HepG2 (cell line): ENCODE data around the gene CTNND1. TPM values are rescaled to one million over a fixed set of nuclear protein-coding genes. Genes with fewer than 3 reads are reported as not detected.
A peak's percentile ranks its signal among the peaks of the same experiment; 100 is the strongest.

Source experiments
- ATAC-seq: fragments of 200-7000 bp; cut with Tn5 transposase; 3 replicates; pipeline ENCODE4 v1.9.1; 2020; ENCODE audit warnings: mild to moderate bottlenecking, moderate library complexity
- BruUV-seq: library from RNA; stranded (reverse); fragments of 400-500 nt; replicated peaks from 2 replicates; lab custom pipeline; 2021; lab: Mats Ljungman, UMichigan
- CTCF ChIA-PET: fragments of 300-600 bp; formaldehyde crosslinking; extraction: SDS; loops from one replicate; lab custom pipeline; 2021; ENCODE audit warnings: low total read pairs, inconsistent platforms, low intra/inter-chr PET ratio; lab: Yijun Ruan, JAX
- POLR2A ChIA-PET: fragments of 350-600 bp; sonication (Branson Sonifier 250); formaldehyde crosslinking; loops from one replicate; lab custom pipeline; 2020; ENCODE audit warnings: antibody characterized with exemption, inconsistent platforms; lab: Yijun Ruan, JAX
- DNase-seq: peaks from one replicate; pipeline ENCODE4 v3.0.0-alpha.2; 2015; ENCODE audit warnings: low spot score
- FAIRE-seq: peaks from 3 replicates; lab custom pipeline; 2011; peaks lifted over from hg19 to GRCh38; lab: Jason Lieb, UNC
- H2AFZ ChIP-seq: one replicate; pipeline ENCODE4 v1.6.1; 2011; ENCODE audit warnings: low read length, inconsistent platforms
- H3K27ac ChIP-seq: fragments of 300-600 bp; 3 replicates; pipeline ENCODE4 v1.8.0; 2011; ENCODE audit warnings: mixed run types, mild to moderate bottlenecking, mixed read lengths, low read length, inconsistent platforms; ENCODE audit not compliant: insufficient read depth; ENCODE audit errors: extremely low read length
- H3K27me3 ChIP-seq, 2 experiments: fragments of 200-600 bp in 1 of 2; 2 replicates in 1 of 2; 3 replicates in 1 of 2; pipeline versions ENCODE4 v1.6.0 to v1.8.0; 2011; ENCODE audit warnings: low read length in 2 of 2, mild to moderate bottlenecking in 2 of 2, moderate library complexity in 2 of 2, inconsistent platforms in 1 of 2; ENCODE audit not compliant: insufficient read depth in 2 of 2, control insufficient read depth in 1 of 2
- H3K36me3 ChIP-seq, 2 experiments: fragments of 200-600 bp in 1 of 2; replicated peaks in 1 of 2; 2 replicates in 1 of 2; 3 replicates in 1 of 2; pipeline versions ENCODE4 v1.5.1 to v1.8.0; 2011; ENCODE audit warnings: low read length in 2 of 2, inconsistent platforms in 1 of 2; ENCODE audit not compliant: insufficient read depth in 2 of 2, control insufficient read depth in 1 of 2
- H3K4me1 ChIP-seq: 2 replicates; pipeline ENCODE4 v1.5.1; 2012; ENCODE audit warnings: low read length, inconsistent platforms; ENCODE audit not compliant: insufficient read depth
- H3K4me2 ChIP-seq: 2 replicates; pipeline ENCODE4 v1.6.0; 2011; ENCODE audit warnings: low read depth, low read length, inconsistent platforms
- H3K4me3 ChIP-seq, 3 experiments: fragments of 200-600 bp in 1 of 3; sonication (generic), shearing (Covaris generic) in 1 of 3; replicated peaks in 1 of 3; 2 replicates each; pipeline ENCODE4 v1.5.1; 2011 to 2016; ENCODE audit warnings: low read length in 3 of 3, inconsistent platforms in 2 of 3, low read depth in 2 of 3, mild to moderate bottlenecking in 2 of 3, control low read depth in 1 of 3, mixed read lengths in 1 of 3; ENCODE audit not compliant: insufficient read depth in 1 of 3
- H3K79me2 ChIP-seq: one replicate; pipeline ENCODE4 v1.6.1; 2011; ENCODE audit warnings: low read length, inconsistent platforms; ENCODE audit not compliant: insufficient read depth
- H3K9ac ChIP-seq: 2 replicates; pipeline ENCODE4 v1.6.0; 2011; ENCODE audit warnings: mild to moderate bottlenecking, low read depth, low read length, inconsistent platforms; ENCODE audit not compliant: insufficient read depth
- H3K9me3 ChIP-seq: 2 replicates; pipeline ENCODE4 v1.5.1; 2012; ENCODE audit warnings: mild to moderate bottlenecking, low read length
- H4K20me1 ChIP-seq: 2 replicates; pipeline ENCODE4 v1.6.0; 2011; ENCODE audit warnings: inconsistent platforms, mild to moderate bottlenecking, low read length, moderate library complexity; ENCODE audit not compliant: insufficient read depth
- ELF1 ChIP-seq: sonication (generic); formaldehyde crosslinking; IDR thresholded peaks from 2 replicates; pipeline ENCODE4 v1.4.0; 2020; ENCODE audit warnings: missing genetic modification reagents
- ELF4 ChIP-seq: sonication (generic); formaldehyde crosslinking; IDR thresholded peaks from 2 replicates; pipeline ENCODE4 v1.5.0; 2020; ENCODE audit warnings: missing genetic modification reagents, mild to moderate bottlenecking, moderate library complexity, borderline replicate concordance
- FOXO4 ChIP-seq: sonication (generic); formaldehyde crosslinking; conservative IDR thresholded peaks from 2 replicates; pipeline ENCODE4 v1.8.1; 2023; ENCODE audit warnings: missing genetic modification reagents
- HNF4G ChIP-seq, 2 experiments: sonication (generic) in 1 of 2; formaldehyde crosslinking in 1 of 2; IDR thresholded peaks; 2 replicates each; pipeline versions ENCODE4 v1.4.0 to v1.6.1; 2011 to 2020; ENCODE audit warnings: borderline replicate concordance in 2 of 2, low read depth in 2 of 2, mild to moderate bottlenecking in 2 of 2, low read length in 1 of 2, missing genetic modification reagents in 1 of 2, moderate library complexity in 1 of 2
- MBD4 ChIP-seq: IDR thresholded peaks from 2 replicates; pipeline ENCODE4 v1.6.1; 2012; ENCODE audit warnings: low read length, inconsistent platforms, borderline replicate concordance
- MBNL3 ChIP-seq: fragments of 250-450 bp; sonication (Bioruptor Pico); conservative IDR thresholded peaks from 2 replicates; pipeline ENCODE4 v1.8.0; 2022; ENCODE audit warnings: mild to moderate bottlenecking, inconsistent platforms
- MED8 ChIP-seq: sonication (generic); formaldehyde crosslinking; IDR thresholded peaks from 2 replicates; pipeline ENCODE4 v1.8.1; 2023; ENCODE audit warnings: mild to moderate bottlenecking, missing genetic modification reagents; ENCODE audit not compliant: insufficient replicate concordance
- NFKBIZ ChIP-seq: IDR thresholded peaks from 2 replicates; pipeline ENCODE4 v1.6.1; 2018; ENCODE audit warnings: missing genetic modification reagents, missing compliant biosample characterization
- TRIM24 ChIP-seq: sonication (generic); formaldehyde crosslinking; IDR thresholded peaks from 2 replicates; pipeline ENCODE4 v1.8.0; 2022; ENCODE audit warnings: mild to moderate bottlenecking, missing genetic modification reagents
- XBP1 ChIP-seq: sonication (generic); formaldehyde crosslinking; IDR thresholded peaks from 2 replicates; pipeline ENCODE4 v1.5.0; 2020; ENCODE audit warnings: missing genetic modification reagents
- ZNF12 ChIP-seq: sonication (generic); formaldehyde crosslinking; IDR thresholded peaks from 2 replicates; pipeline ENCODE4 v1.5.0; 2020; ENCODE audit warnings: missing genetic modification reagents
- ZNF138 ChIP-seq: sonication (generic); formaldehyde crosslinking; IDR thresholded peaks from 2 replicates; pipeline ENCODE4 v1.5.0; 2020; ENCODE audit warnings: mild to moderate bottlenecking, low read depth, missing genetic modification reagents
- ZNF567 ChIP-seq: sonication (generic); formaldehyde crosslinking; IDR thresholded peaks from 2 replicates; pipeline ENCODE4 v1.8.1; 2023; ENCODE audit warnings: mild to moderate bottlenecking, missing genetic modification reagents, borderline replicate concordance
- ZNF772 ChIP-seq: sonication (generic); formaldehyde crosslinking; IDR thresholded peaks from 2 replicates; pipeline ENCODE4 v1.5.0; 2020; ENCODE audit warnings: mild to moderate bottlenecking, missing genetic modification reagents
- ZSCAN25 ChIP-seq: sonication (generic); formaldehyde crosslinking; IDR thresholded peaks from 2 replicates; pipeline ENCODE4 v1.8.0; 2022; ENCODE audit warnings: mild to moderate bottlenecking, missing genetic modification reagents
- WGBS: methylation state at CpG from one replicate; pipeline ENCODE4 v1.1.6; 2017; ENCODE audit warnings: low lambda C conversion rate; 5-methylcytosine and 5-hydroxymethylcytosine counted together
- in situ Hi-C: cut with HindIII; loops from 2 replicates; pipeline ENCODE4 v1.10.0; 2017; ENCODE audit warnings: low pct_unique_long_range_greater_than_20kb; ENCODE audit not compliant: extremely low pct_ligation_motif_present
- intact Hi-C: fragments of 100-400 bp; cut with micrococcal nuclease; formaldehyde crosslinking; loops from one replicate; pipeline ENCODE4 v1.10.0; 2022; ENCODE audit not compliant: unreplicated experiment
- polyA plus RNA-seq, 8 experiments: library from polyadenylated mRNA; depleted of rRNA in 3 of 8; stranded (reverse) in 7 of 8; unstranded in 1 of 8; fragments of >200 nt; fragmentation: Illumina TruSeq in 4 of 8; extraction: Trizol in 4 of 8; gene quantifications; 2 replicates each; pipeline versions ENCODE4 v1.2.1 to v1.2.3, GENCODE V29; 2011 to 2016; ENCODE audit warnings: low read depth in 4 of 8, missing spikeins in 1 of 8, mixed read lengths in 1 of 8; ENCODE audit not compliant: insufficient read depth in 1 of 8
- total RNA-seq, 5 experiments: library from RNA; depleted of rRNA; stranded (reverse); fragments of >200 nt; fragmentation: Illumina TruSeq; extraction: Trizol; gene quantifications; 2 replicates each; pipeline ENCODE4 v1.2.3, GENCODE V29; 2016; ENCODE audit warnings: low read depth in 1 of 5
- TF ChIP-seq, protein P1 (sequence below): sonication (generic); formaldehyde crosslinking; IDR thresholded peaks from 2 replicates; pipeline ENCODE4 v1.4.0; 2020; ENCODE audit warnings: missing genetic modification reagents, mild to moderate bottlenecking, borderline replicate concordance

CTNND1 gene
- total and polyA plus RNA-seq, 2 of the 13 experiments (the other 11 are each of a cell fraction or from before 2014, with no cell fraction given), result 117 to 128 TPM

DNA sequence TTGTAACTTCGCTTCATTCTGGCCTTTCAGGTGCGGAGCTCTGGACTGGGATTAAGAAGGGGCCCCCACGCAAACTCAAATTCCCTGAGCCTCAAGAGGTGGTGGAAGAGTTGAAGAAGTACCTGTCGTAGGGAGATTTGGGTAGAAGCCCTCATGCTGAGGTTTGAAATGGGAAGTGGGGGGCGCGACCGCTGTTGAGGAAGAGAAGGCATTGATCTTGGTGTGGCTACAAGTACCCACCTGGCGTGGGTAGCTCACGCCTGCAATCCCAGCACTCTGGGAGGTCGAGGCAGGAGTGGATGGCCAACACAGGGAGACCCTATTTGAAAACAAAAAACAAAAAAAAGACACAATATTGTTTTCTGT lies 19.5 kb upstream of the CTNND1 start:
- Histone ChIP-seq H3K4me1 (peaks cover 7% of the 10 kb centered on the region; the same call in 1 of the 2 replicates), H3K27ac (peak overlapping the region; percentile 80), H3K36me3 (peaks cover 12 to 71% of the 10 kb centered on the region in 2 experiments), H4K20me1 (no peaks in the 10 kb centered on the region), H3K9ac (peak overlapping the region; percentile 85), H3K9me3 (no peaks in the 10 kb centered on the region), H3K4me3 (peak overlapping the region; percentile 58 to 78 (median 78)), H2AFZ (no peak overlapping the region), H3K4me2 (peak overlapping the region; percentile 62), H3K27me3 (no peaks in the 10 kb centered on the region), H3K79me2 (peaks cover 12% of the 10 kb centered on the region)
- no peak for ATAC-seq
- DNase-seq, result no peak
- 64% methylated on average over 10 of the region's 10 CpGs for WGBS
- in situ Hi-C loops (loop anchor here (10.0 kb wide), 1 partner anchor 773 kb away; no protein-coding TSS in a partner anchor), intact Hi-C loops (no loop called here)
- FAIRE-seq, result no peak
- CTCF ChIA-PET, result no interaction called here
- no peak for TF ChIP-seq ZNF567 (CRISPR knock-in tag)
- no peak for TF ChIP-seq ZNF772 (CRISPR knock-in tag)
- TF ChIP-seq MED8, result no peak
- no peak for TF ChIP-seq HNF4G (IDR thresholded peaks at IDR 0.05; ENCODE audit: borderline replicate concordance, low read depth, low read length)
- TF ChIP-seq HNF4G (CRISPR knock-in tag; IDR thresholded peaks at IDR 0.05; ENCODE audit: borderline replicate concordance, low read depth), result no peak
- TF ChIP-seq ZNF12 (CRISPR knock-in tag), result no peak
- TF ChIP-seq, protein P1, sequence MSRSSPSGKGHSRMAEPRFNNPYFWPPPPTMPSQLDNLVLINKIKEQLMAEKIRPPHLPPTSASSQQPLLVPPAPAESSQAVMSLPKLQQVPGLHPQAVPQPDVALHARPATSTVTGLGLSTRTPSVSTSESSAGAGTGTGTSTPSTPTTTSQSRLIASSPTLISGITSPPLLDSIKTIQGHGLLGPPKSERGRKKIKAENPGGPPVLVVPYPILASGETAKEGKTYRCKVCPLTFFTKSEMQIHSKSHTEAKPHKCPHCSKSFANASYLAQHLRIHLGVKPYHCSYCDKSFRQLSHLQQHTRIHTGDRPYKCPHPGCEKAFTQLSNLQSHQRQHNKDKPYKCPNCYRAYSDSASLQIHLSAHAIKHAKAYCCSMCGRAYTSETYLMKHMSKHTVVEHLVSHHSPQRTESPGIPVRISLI, result no peak
- TF ChIP-seq XBP1 (CRISPR knock-in tag), result no peak
- no peak for TF ChIP-seq ELF1
- TF ChIP-seq TRIM24, result no peak
- TF ChIP-seq ZSCAN25 (CRISPR knock-in tag), result no peak
- no peak for TF ChIP-seq NFKBIZ (CRISPR knock-in tag)
- TF ChIP-seq ZNF138 (CRISPR knock-in tag), result no peak
- no peak for TF ChIP-seq FOXO4 (CRISPR knock-in tag)
- TF ChIP-seq MBNL3 (CRISPR knock-in tag), result no peak
- no peak for TF ChIP-seq MBD4
- no peak for TF ChIP-seq ELF4 (CRISPR knock-in tag)
- POLR2A ChIA-PET, result interaction anchor here (0.6 to 2.7 kb wide), 6 partner anchors 9 to 58 kb away, joined by 3 to 18 read pairs (median 12); partner anchors contain the start of genes BTBD18, CTNND1, MED19 and TMX2
- TSS peak; percentile 55 for BruUV-seq
